Stimulated activated CD8-positive, alpha-beta memory T cell treated with anti-CD3 and anti-CD28 coated beads, Interleukin-12 subunit alpha, Interleukin-12 subunit beta, amount 100 ng/mL, for 24 hours (primary cell): Measurements from ENCODE around the gene PTGES3L.
"Not testable (repeated sequence)": the region's sequence is repeated elsewhere in the genome, so short reads cannot be mapped to it uniquely, and the experiment has no call there.

Experiments
- DNase-seq: peaks from one replicate; pipeline ENCODE4 v3.0.0-alpha.2; 2020; ENCODE audit errors: extremely low read depth

PTGES3L gene

DNA sequence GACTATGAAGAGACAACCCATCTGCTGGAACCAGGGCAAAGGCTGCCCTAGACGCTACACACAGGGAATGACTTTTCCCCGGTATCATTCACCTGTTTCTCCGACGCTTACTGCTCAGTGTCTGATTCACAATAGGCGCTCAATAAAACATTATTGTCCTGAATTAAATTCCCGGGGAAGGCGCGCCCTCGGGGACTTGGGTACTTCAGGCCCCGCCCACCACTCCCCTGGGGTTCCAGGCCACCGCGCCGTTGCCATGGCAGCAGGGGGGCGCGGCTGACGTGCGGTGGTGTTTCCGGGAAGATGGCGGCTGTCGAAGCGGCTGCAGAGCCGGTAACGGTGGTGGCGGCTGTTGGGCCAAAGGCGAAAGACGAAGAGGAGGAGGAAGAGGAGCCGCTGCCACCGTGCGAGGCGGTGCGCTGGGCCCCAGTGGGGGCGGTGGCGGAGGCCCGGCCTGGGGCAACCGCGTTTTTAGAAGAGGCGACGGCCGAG, 440 bp upstream of the PTGES3L start, which contains the start of gene RUNDC1:
Gene RUNDC1, plus strand, starts transcription at position 292 of the 492 bp plus-strand sequence. Its CDS starts 12 bp downstream, at position 304.
- peak; percentile 77 for DNase-seq

DNA sequence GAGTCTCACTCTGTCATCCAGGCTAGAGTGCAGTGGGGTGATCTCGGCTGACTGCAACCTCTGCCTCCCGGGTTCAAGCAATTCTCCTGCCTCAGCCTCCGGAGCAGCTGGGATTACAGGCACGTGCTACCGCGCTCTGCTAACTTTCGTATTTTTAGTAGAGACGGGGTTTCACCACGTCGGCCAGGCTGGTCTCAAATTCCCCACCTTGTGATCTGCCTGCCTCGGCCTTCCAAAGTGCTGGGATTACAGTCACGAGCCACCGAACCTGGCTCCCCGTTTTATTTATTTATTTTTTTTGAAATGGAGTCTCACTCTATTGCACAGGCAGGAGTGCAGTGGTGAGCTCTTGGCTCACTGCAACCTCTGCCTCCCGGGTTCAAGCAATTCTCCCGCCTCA, 4.2 kb downstream of the PTGES3L start:
- not testable (repeated sequence) for DNase-seq

DNA sequence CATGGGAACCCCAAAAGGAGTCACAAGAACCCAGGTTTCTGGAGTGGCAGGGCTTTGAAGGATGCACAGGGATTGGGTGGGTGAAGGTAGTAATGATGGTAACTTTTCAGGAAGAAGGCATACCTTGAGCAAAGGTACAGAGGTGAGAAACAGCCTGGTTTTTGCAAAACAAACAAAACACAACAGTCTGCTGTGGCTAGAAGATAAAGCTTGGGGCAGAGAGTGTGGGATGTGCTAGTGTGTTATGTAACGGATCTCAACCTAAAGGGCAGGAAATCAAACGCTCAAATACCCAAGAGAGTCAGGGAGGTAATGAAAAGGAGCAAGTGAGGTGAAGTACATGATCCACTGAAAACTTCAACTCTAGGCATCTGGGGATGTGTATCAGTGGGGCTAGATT, 4.6 kb downstream of the PTGES3L start:
- DNase-seq = no peak

DNA sequence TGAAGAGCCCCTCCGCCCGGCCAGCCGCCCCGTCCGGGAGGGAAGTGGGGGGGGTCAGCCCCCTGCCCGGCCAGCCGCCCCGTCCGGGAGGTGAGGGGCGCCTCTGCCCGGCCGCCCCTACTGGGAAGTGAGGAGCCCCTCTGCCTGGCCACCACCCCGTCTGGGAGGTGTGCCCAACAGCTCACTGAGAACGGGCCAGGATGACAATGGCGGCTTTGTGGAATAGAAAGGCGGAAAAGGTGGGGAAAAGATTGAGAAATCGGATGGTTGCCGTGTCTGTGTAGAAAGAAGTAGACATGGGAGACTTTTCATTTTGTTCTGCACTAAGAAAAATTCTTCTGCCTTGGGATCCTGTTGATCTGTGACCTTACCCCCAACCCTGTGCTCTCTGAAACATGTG, 6.6 kb downstream of the PTGES3L start:
- DNase-seq = not testable (repeated sequence)

DNA sequence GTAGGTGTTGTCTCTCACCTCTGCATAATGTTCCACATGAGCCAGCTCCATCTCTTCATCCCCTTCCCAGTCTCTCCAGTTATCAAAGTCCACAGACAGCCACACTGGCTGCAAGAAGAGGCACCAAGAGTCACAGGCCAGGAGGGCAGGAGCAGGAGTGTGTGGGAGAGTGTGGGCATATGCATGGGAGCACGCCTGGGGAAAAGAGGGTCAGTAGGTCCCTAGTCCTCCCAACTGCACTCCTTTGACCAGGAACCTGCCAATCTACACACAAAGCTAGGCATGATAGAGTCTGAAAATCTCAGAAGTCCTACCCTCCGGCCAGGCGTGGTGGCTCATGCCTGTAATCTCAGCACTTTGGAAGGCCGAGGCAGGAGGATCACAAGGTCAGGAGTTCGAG, 8.3 kb downstream of the PTGES3L start:
- no peak for DNase-seq

DNA sequence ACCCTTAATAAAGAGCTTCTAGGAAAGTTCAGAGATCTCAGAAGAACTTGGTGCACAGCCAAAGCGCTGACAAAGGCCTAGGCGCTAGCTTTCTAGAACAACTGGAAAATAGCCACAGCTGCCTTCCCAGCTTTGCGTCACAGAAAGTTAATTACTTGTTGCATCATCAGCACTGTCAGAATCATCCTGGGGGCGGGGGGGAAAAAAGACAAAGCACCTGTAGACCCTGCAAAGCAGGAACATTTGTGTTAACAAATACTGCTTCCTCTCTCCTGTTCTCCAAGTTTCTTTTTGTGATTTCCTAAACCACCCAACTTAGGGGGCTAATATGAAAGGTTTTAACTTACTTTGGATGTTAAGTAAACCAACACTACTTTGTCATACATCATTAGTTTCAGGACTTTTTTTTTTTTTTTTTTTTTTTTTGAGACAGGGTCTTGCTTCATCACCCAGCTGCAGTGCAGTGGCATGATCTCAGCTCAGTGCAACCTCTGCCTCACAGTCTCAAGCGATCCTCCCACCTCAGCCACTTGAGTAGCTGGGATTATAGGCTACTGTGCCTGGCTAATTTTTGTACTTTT, 10.8 kb downstream of the PTGES3L start:
- no peak for DNase-seq

DNA sequence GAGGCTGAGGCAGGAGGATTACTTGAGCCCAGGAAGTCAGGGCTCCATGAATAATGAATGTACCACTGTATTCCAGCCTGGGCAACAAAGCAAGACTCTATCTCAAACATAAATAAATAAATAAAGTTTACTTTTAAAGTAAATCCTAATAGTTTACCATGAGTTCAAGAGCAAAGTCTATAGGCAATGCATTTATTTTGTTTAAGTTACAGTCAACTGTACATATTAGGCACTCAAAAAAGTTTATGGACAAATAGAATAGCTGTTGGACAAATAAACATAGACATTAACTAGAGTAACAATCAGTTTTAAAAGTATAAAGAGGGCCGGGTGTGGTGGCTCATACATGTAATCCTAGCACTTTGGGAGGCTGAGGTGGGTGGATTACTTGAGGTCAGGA, 12.0 kb downstream of the PTGES3L start:
- no peak for DNase-seq

DNA sequence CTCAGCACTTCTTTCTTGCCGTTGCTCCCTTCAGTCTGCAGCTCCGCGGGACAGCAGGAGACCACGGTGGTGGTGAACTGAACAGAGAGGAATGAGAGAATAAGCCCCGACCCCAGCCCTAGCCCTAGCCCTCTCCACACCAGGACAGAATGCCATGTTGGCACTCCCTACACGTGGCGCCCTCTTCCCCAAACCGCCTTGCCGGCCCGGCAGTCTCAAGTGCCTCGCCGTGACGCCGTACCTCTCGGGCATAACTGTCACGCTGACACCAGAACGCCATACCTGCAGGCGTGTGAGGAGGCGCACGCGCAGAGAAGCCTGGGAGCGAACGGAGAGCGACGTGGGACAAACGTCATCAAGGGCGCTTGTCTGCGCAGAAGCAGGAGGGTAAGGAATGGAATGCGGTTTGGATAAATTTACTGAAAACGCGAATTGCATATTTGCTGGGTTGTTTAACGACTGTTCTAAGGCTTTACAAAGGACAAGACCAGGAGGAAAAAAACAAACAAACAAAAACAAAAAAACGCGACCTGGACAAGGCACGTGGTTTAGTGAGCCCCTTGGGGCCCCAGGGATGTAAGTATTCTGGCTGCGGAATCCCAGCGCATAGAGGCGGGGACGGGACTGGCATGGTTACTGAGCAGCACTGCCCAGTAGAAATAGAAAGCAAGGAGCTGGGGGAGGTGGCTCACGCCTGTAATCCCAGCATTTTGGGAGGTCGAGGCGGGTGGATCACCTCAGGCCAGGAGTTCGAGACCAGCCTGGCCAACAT, 15.5 kb downstream of the PTGES3L start, which contains the start of gene AARSD1:
Gene AARSD1, minus strand, starts transcription at position 294 of the 772 bp plus-strand sequence. Its CDS starts 14 bp downstream, at position 280.
- DNase-seq = peak; percentile 75

DNA sequence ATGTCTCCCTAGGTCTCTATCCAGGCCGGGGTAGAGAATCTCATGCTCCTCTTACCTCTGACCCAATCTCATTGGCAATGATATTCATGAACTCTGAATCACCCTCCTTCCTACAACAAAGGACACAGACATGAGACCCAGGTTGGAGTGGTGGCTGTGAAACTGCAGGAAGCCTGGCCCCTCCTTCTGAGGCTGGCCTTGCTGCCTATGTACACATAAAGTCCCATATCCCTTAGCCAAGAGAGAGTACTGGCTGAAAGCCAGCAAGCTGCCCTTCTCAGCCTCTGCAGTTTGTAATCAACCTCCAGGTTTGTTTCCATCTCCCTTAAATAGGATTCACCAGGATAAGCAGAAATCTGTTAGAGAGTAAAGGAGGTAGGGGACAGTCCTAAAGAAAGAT, 26.2 kb downstream of the PTGES3L start:
- DNase-seq = no peak

DNA sequence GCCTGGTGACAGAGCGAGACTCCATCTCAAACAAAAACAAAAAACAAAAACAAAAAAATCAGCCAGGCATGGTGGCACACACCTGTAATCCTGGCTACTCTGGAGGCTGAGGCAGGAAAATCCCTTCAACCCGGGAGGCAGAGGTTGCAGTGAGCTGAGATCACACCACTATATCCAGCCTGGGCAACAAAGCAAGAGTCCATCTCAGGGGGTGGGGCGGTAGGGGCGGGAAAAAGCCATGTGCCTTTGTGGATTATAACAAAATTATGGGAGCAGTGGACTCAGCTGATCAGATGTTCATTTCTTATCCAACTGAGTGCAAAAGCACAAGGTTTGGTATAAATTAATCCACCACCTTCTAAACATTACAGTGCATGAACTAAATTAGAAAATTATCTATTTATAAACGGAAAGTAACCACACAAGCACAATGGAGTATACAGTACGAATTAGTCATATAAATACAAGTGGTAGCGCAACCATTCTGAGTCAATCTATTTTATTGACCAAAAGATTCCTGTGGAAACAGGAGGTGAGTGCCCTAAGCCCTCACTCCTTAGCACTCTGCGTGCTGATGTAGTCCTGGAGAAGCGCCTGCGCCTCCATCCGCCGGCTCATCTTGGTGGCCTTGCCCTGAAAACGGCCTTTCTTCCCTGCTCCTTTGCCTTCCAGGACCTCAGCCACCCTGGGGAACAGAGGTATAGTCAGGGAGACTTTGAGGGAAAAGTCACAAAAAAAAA, 29.7 kb downstream of the PTGES3L start:
- DNase-seq = no peak

DNA sequence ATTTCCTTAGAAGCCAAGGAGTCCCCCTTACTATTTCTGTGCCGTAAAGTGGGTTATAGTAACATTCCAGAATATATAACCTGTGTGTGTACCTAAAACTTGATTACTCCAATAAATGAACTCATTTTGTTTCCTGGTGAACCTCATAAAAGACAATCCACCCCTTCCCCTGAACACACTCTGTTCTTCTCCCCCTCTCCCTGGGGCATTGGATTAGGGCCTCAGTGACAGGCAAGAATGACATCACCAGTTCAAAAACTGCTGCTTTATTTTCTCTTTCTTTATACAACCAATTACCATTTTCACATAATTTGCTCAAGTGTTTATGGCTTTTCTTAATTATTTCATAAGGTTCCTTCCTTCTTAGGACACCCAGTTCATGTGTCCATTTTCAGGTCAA, 33.1 kb downstream of the PTGES3L start:
- DNase-seq = no peak

DNA sequence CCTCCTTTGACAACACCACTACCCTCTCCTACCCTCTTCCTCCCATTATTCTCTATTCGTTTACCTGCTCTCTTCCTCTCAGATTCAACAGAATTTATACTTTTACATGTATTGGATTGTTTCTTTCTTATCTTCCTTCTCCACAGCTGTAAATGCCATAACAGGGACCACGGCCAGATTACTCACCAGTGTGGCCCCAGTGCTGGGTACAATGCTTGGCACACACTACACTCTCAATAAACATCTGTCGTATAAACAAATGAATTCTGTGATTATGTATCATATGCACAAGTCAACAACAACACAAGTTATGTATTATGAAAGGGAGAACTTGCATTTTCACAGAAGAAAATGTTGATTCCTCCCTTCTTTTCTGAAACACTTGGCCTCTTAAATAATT, 35.7 kb downstream of the PTGES3L start:
- DNase-seq = no peak

DNA sequence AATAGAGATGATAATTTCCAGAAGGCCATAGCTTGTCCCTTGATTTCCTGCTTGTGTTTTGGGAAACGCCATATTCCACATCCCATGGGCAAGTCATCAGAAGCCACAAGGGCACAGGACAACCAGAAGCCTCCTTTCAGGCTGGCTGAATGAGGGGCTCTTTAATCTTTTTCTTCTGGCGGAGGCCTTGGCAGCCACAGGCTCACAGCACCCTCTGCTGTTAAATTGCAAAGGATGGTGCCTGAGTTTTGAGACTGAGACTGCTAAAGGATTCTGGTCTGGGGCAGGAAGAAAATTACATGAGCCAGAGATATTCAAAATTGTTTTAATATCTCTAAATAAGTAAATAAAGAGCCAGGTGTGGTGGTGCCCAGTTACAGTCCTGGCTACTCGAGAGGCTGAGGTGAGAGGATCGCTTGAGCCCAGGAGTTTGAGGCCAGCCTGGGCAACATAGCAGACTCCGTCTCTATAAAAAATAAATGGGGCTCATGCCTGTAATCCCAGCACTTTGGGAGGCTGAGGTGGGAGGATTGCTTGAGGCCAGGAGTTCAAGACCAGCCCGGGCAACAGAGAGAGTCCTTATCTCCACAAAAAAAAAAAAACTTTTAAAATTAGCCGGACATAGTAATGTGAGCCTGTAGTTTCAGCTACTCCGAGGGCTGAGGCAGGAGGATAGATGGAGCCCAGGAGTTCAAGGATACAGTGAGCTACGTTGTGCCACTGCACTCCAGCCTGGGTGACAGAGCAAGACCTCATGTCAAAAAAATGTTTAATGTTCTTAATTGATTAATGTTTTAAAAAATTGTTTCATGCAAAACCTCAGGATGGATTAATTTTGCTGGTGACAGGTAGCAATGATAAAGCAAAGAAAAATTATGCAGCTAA, 41.9 kb downstream of the PTGES3L start:
- no peak for DNase-seq

DNA sequence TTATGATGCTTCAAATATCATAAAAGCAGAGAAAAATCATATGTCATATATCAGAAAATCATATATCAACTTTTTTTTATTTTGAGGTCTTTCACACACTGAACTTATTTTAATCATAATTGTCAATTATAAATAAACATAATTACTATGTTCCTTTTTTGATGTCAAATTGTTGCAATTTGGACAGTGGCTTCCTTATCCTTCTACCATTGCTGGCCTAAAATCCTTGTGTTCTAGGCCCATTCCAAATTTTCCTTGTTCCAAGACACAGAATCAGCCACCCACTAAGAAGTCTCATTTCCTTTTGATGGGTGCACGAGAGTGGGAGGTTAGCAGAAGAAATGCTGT, 50.4 kb downstream of the PTGES3L start:
- DNase-seq = no peak

DNA sequence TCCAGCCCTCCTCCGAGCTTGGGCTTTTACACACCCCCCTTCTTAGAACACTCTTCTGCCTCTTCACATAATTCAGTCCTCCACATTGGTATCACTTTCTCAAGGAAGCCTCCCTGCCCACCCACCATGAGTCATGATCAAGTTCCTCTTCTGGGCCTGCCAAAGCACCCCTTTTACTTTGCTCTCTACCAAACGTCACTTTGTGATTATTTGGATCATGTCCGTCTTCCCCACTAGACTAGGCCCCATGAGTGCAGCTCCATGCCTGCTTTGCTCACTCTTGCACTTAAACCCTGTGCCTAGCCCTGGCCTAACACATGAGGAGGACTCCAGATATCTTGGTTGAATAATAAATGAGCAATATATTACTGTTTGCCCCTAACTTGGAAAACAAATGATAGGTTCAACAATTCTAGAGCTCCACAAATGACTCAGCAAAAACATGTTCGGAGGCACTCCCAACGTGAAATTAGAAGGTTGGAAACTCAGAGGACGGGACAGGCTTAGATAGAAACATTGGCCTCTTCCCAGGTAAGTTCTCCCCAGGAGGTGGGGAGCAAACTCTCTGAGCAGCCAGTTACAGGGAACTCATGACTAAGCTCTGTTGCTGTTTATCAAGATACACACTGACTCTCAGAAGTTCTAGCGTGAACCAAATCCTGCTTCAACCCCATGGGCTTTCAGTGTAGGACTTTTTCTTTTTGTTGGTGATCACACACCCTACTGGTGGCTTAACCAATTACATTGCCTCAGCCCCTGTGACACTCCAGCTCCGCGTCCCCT, 51.0 kb downstream of the PTGES3L start:
- DNase-seq = peak; percentile 10

DNA sequence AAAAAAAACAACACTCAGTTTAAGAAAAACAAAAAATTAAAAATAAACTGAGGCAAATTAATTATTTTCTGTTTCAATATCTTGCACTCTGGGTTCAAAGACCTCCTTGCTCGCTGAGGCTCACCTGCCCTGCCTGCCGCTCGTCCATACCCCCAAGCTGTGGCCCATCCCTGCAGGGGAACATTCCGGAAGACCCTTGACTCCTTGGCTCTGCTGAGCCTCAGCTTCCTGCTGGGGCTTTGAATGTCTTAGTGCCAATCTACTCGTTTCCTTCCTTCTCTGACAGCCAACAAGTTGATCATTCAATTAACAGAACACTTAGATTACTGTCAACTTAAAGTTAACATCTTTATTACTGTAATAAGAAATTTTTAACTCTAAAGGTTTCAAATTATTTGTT, 55.0 kb downstream of the PTGES3L start:
- DNase-seq = no peak

DNA sequence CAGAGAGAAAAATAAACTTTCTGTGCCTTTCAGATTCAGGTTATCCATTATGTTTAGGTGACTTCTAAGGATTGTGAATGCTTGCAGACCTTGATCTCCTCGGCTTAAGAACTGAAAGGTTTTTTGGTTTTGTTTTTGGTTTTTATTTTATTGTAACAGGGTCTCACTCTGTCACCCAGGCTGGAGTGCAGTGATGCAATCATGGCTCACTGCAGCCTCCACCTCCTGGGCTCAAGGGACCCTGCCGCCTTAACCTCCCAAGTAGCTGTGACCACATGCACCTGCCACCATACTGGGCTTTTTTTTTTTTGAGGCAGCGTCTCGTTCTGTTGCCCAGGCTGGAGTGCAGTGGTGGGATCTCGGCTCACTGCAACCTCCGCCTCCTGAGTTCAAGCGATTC, 56.4 kb downstream of the PTGES3L start:
- not testable (repeated sequence) for DNase-seq

DNA sequence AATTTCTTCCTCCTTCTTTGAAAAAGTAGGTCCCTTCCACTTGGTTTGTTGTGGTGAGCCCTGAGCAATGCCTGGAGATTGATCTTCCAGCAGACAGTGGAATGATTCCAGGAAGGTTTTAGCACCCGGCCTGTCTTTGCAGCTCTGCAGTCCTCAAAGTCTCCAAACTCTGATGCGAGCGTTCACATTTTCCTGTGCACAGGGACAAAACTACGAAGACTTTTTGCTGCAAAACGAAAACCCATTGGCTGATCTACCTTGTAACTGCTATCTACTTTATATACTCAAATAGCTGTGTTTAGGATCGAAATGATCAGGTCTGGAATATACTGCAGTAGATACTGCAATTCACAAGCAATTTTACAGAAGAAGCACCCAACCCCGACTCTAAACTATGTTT, 57.6 kb downstream of the PTGES3L start:
- no peak for DNase-seq

DNA sequence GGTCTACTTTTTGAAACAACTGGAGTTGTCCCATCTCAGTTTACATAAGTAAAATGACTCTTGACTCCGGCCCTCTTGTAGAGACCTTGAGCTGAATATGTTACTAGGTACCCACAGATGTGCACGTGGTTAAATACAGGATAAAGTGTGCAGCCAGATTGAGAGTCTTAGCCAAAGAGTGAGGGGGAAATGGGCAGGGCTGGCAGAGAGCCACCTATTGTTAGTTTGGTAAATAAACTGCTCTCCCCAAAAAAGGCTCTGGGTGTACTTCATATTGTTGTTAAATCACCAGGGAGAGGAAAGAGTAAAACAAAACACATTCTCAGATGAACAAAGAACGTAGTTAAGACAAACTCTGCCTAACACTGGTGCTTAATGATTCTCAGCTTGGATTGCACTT, 59.0 kb downstream of the PTGES3L start:
- DNase-seq = no peak

DNA sequence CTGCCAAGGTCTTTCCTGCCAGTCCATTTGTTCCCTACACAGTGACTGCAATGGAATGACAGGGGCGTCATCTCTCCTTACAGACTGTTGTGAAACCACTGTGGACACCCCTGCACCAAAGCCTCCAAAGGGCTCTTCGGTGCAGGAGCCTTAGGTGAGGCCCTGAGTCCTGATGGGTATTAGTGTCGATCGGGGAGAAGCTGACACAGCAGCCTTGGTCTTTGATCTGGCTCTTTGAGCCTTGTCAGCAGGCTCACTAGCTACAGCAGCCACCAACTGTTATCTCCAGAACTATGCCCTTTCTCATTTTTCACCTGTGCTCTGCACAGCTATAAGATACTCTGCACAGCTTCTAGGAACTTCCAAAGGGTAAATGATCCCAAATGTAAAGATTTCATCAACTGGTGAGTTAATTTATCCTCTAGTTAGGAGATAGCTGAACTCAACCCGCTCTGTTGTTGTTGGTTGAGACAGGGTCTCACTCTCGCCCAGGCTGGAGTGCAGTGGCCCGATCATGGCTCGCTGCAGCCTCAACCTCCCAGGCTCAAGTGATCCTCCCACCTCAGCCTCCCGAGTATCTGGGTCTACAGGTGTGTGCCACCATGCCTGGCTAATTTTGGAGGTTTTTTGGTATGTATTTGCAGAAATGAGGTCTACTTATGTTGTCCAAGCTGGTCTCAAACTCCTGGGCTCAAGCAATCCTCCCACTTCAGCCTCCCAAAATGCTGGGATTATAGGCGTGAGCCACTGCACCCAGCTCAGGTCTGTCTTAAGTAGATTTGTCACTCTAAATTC, 59.6 kb downstream of the PTGES3L start:
- no peak for DNase-seq
